Caco-2 (cell line): ENCODE measurements around the gene DNAAF8. TPM values are rescaled to one million over a fixed set of nuclear protein-coding genes. Genes with fewer than 3 reads are reported as not detected.

ENCODE experiments used
- BruUV-seq: library from RNA; stranded (reverse); fragments of 400-500 nt; replicated peaks from 2 replicates; lab custom pipeline; 2021; lab: Mats Ljungman, UMichigan
- CTCF ChIA-PET: fragments of 300-600 bp; sonication (Branson Sonifier 250); formaldehyde crosslinking; loops from one replicate; lab custom pipeline; 2022; ENCODE audit warnings: antibody characterized with exemption; lab: Charles Lee
- POLR2A ChIA-PET: fragments of 300-600 bp; sonication (Branson Sonifier 250); formaldehyde crosslinking; loops from one replicate; lab custom pipeline; 2022; ENCODE audit warnings: antibody characterized with exemption; lab: Charles Lee
- DNase-seq, 2 experiments: peaks; one replicate each; pipeline versions ENCODE4 v3.0.0 to v3.0.0-alpha.2; 2020 to 2022
- H3K27me3 ChIP-seq: replicated peaks from 2 replicates; pipeline ENCODE4 v1.6.0; 2011; ENCODE audit warnings: low read length; ENCODE audit not compliant: control insufficient read depth, insufficient read depth
- H3K36me3 ChIP-seq: 2 replicates; pipeline ENCODE4 v1.5.1; 2011; ENCODE audit warnings: low read length; ENCODE audit not compliant: control insufficient read depth, insufficient read depth
- H3K4me1 ChIP-seq: fragments of 250-450 bp; sonication (Bioruptor Pico); 2 replicates; pipeline ENCODE4 v1.5.1; 2020; ENCODE audit warnings: mild to moderate bottlenecking
- H3K4me3 ChIP-seq: 2 replicates; pipeline ENCODE4 v1.5.1; 2011; ENCODE audit warnings: low read depth, mild to moderate bottlenecking, control low read depth, low read length
- H3K9me3 ChIP-seq: fragments of 250-450 bp; sonication (Bioruptor Pico); 2 replicates; pipeline ENCODE4 v1.5.1; 2020; ENCODE audit warnings: mild to moderate bottlenecking, moderate library complexity
- H3K27ac Mint-ChIP-seq: one replicate; pipeline ENCODE4 v1.8.0; 2022; ENCODE audit warnings: mixed read lengths; ENCODE audit not compliant: unreplicated experiment
- H3K27me3 Mint-ChIP-seq: one replicate; pipeline ENCODE4 v1.8.0; 2022; ENCODE audit warnings: mixed read lengths; ENCODE audit not compliant: insufficient read depth, unreplicated experiment
- H3K36me3 Mint-ChIP-seq: one replicate; pipeline ENCODE4 v1.8.0; 2022; ENCODE audit warnings: mild to moderate bottlenecking, mixed read lengths; ENCODE audit not compliant: insufficient read depth, unreplicated experiment
- H3K4me1 Mint-ChIP-seq: one replicate; pipeline ENCODE4 v1.8.0; 2022; ENCODE audit warnings: low read depth, mixed read lengths; ENCODE audit not compliant: unreplicated experiment
- H3K4me3 Mint-ChIP-seq: one replicate; pipeline ENCODE4 v1.8.0; 2022; ENCODE audit warnings: mild to moderate bottlenecking, moderate library complexity, mixed read lengths; ENCODE audit not compliant: unreplicated experiment
- H3K9me3 Mint-ChIP-seq: one replicate; pipeline ENCODE4 v1.8.0; 2022; ENCODE audit warnings: mixed read lengths; ENCODE audit not compliant: unreplicated experiment
- CTCF ChIP-seq, 2 experiments: fragments of 200-600 bp in 1 of 2; IDR thresholded peaks; 1 replicate in 1 of 2; 2 replicates in 1 of 2; pipeline versions ENCODE4 v1.5.1 to v1.8.0; 2011 to 2022; ENCODE audit warnings: antibody characterized with exemption in 1 of 2, control low read depth in 1 of 2, inconsistent platforms in 1 of 2, low read depth in 1 of 2, low read length in 1 of 2, mild to moderate bottlenecking in 1 of 2, moderate library complexity in 1 of 2; ENCODE audit not compliant: insufficient read depth in 1 of 2, severe bottlenecking in 1 of 2, unreplicated experiment in 1 of 2
- intact Hi-C: fragments of 100-400 bp; cut with micrococcal nuclease; formaldehyde crosslinking; loops from one replicate; pipeline ENCODE4 v1.10.0; 2022; ENCODE audit not compliant: unreplicated experiment
- total RNA-seq: library from RNA; stranded (reverse); gene quantifications from 2 replicates; pipeline ENCODE4 v1.2.3, GENCODE V29; 2022

DNAAF8 gene
- total RNA-seq, 1 experiment from 2014 or later: 0.54 TPM

- POLR2A ChIA-PET: no interaction called here
- intact Hi-C loops: no loop called here
- Mint-ChIP-seq H3K27me3 (no peaks in the 10 kb centered on the region), H3K9me3 (no peaks in the 10 kb centered on the region), H3K36me3 (peaks cover 63% of the 10 kb centered on the region), H3K27ac (no peak overlapping the region), H3K4me3 (no peak overlapping the region), H3K4me1 (no peaks in the 10 kb centered on the region)
- Histone ChIP-seq H3K27me3 (no peaks in the 10 kb centered on the region), H3K9me3 (0 out of 2 replicates have a peak, but pooled peaks cover 9% of the 10 kb centered on the region), H3K4me3 (no peak overlapping the region), H3K4me1 (no peaks in the 10 kb centered on the region), H3K36me3 (peaks cover 6% of the 10 kb centered on the region)
- TF ChIP-seq CTCF (IDR thresholded peaks at IDR 0.05; ENCODE audit: insufficient read depth in 1 of 2, low read depth in 1 of 2, low read length in 1 of 2, severe bottlenecking in 1 of 2, unreplicated experiment in 1 of 2): no peak
- CTCF ChIA-PET: no interaction called here
- BruUV-seq: no TSS peak
- no peak for DNase-seq
Measured at GRCh38 chr16:4755687-4756086, 21.4 kb downstream of the DNAAF8 start.

- no peaks in the 10 kb centered on the region for H3K27me3 Mint-ChIP-seq
- H3K36me3 ChIP-seq: peaks cover 8% of the 10 kb centered on the region
- H3K4me1 ChIP-seq: no peaks in the 10 kb centered on the region
- CTCF ChIA-PET: interaction anchor here (1.2 kb wide), 1 partner anchor 45 kb away, joined by 3 read pairs; no protein-coding TSS in a partner anchor
- no peak for DNase-seq
- H3K27ac Mint-ChIP-seq: no peak overlapping the region
- H3K27me3 ChIP-seq: no peaks in the 10 kb centered on the region
- POLR2A ChIA-PET: no interaction called here
- no peaks in the 10 kb centered on the region for H3K4me1 Mint-ChIP-seq
- no peaks in the 10 kb centered on the region for H3K9me3 Mint-ChIP-seq
- intact Hi-C loops: no loop called here
- TF ChIP-seq CTCF (IDR thresholded peaks at IDR 0.05; ENCODE audit: insufficient read depth in 1 of 2, low read depth in 1 of 2, low read length in 1 of 2, severe bottlenecking in 1 of 2, unreplicated experiment in 1 of 2): no peak
- H3K9me3 ChIP-seq: 0 out of 2 replicates have a peak, but pooled peaks cover 5% of the 10 kb centered on the region
- no peak overlapping the region for H3K4me3 Mint-ChIP-seq
- BruUV-seq: no TSS peak
- H3K4me3 ChIP-seq: no peak overlapping the region
- H3K36me3 Mint-ChIP-seq: peaks cover 65% of the 10 kb centered on the region
Measured at GRCh38 chr16:4760221-4760910, 26.0 kb downstream of the DNAAF8 start.

GRCh38 chr16:4762205-4762604 is 27.9 kb downstream of the DNAAF8 start:
- intact Hi-C loops: no loop called here
- Histone ChIP-seq H3K9me3 (no peaks in the 10 kb centered on the region), H3K27me3 (no peaks in the 10 kb centered on the region), H3K36me3 (0 out of 2 replicates have a peak, but pooled peaks cover 2% of the 10 kb centered on the region), H3K4me1 (no peaks in the 10 kb centered on the region), H3K4me3 (no peak overlapping the region)
- TF ChIP-seq CTCF (IDR thresholded peaks at IDR 0.05; ENCODE audit: insufficient read depth in 1 of 2, low read depth in 1 of 2, low read length in 1 of 2, severe bottlenecking in 1 of 2, unreplicated experiment in 1 of 2): no peak
- Mint-ChIP-seq H3K36me3 (peaks cover 50% of the 10 kb centered on the region), H3K4me1 (no peaks in the 10 kb centered on the region), H3K9me3 (no peaks in the 10 kb centered on the region), H3K27me3 (no peaks in the 10 kb centered on the region), H3K4me3 (no peak overlapping the region), H3K27ac (no peak overlapping the region)
- DNase-seq: no peak
- ChIA-PET POLR2A (interaction anchor here (0.6 kb wide), 1 partner anchor 68 kb away, joined by 3 read pairs; no protein-coding TSS in a partner anchor), CTCF (no interaction called here)
- BruUV-seq: no TSS peak
